Erythroblast (primary cell): ENCODE results near the gene CST8.

Source experiments
- GATA1 ChIP-seq: IDR thresholded peaks from 2 replicates; pipeline ENCODE4 v1.6.1; 2011; ENCODE audit warnings: low read depth, mild to moderate bottlenecking, control low read depth, low read length, moderate library complexity
- POLR2A ChIP-seq: IDR thresholded peaks from 2 replicates; pipeline ENCODE4 v1.6.1; 2011; ENCODE audit warnings: mild to moderate bottlenecking, low read length

DNA sequence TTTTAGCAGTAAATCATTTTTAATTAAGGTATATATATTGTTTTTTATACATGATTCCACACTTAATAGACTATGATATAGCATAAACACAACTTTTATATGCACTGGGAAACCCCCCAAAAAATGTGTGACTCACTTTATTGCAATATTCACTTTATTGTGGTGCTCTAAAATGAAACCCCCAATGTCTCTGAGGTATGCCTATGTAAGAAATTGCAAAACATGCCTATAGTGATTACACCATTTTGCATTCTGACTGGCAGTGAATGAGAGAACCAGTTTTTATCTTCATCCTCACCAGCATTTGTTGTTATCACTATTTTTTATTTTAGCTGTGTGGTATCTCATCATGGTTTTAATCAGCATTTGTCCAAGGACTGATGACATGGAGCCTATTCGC lies 29.7 kb upstream of the CST8 start:
- TF ChIP-seq POLR2A (no peak), GATA1 (no peak)
